NOMO-1 treated with dmso at 0.1 percent for 144 hours (cell line): Measurements from ENCODE around the gene TRIM31.

Experiments used
- DNase-seq: peaks from one replicate; lab custom pipeline; 2025; ENCODE audit not compliant: unreplicated experiment; lab: John Stamatoyannopoulos, UW

Gene TRIM31

GRCh38 chr6:30087876-30088275 lies 25.0 kb downstream of the TRIM31 start:
- no peak for DNase-seq

GRCh38 chr6:30077218-30077617 lies 35.7 kb downstream of the TRIM31 start:
- DNase-seq = no peak

GRCh38 chr6:30075790-30076732 lies 36.8 kb downstream of the TRIM31 start:
- DNase-seq = no peak

- no peak for DNase-seq
Measured at GRCh38 chr6:30075094-30075789, 37.6 kb downstream of the TRIM31 start, which contains the start of gene RNF39. Gene RNF39 (minus strand): TSS chr6:30075769. CDS start chr6:30075585, 184 bp downstream.

GRCh38 chr6:30074331-30075093 lies 38.4 kb downstream of the TRIM31 start:
- DNase-seq = no peak

GRCh38 chr6:30073489-30074235 lies 39.2 kb downstream of the TRIM31 start:
- no peak for DNase-seq

- DNase-seq = no peak
Measured at GRCh38 chr6:30071858-30072257, 41.0 kb downstream of the TRIM31 start.

GRCh38 chr6:30071081-30071818 lies 41.6 kb downstream of the TRIM31 start:
- DNase-seq = no peak

- no peak for DNase-seq
Measured at GRCh38 chr6:30067460-30068139, 45.3 kb downstream of the TRIM31 start.

GRCh38 chr6:30066577-30067459 lies 46.1 kb downstream of the TRIM31 start, which contains the start of gene PPP1R11:
Gene PPP1R11 (plus strand): TSS chr6:30067198. CDS start chr6:30067411, 213 bp downstream.
- DNase-seq = peak; percentile 100

- DNase-seq = no peak
Measured at GRCh38 chr6:30066082-30066481, 46.8 kb downstream of the TRIM31 start.

- DNase-seq = no peak
Measured at GRCh38 chr6:30063315-30063714, 49.6 kb downstream of the TRIM31 start.

- DNase-seq = no peak
Measured at GRCh38 chr6:30062471-30063178, 50.3 kb downstream of the TRIM31 start.

- no peak for DNase-seq
Measured at GRCh38 chr6:30061858-30062458, 50.9 kb downstream of the TRIM31 start.

GRCh38 chr6:30061092-30061857 lies 51.6 kb downstream of the TRIM31 start, which contains the start of gene POLR1H:
Gene POLR1H (plus strand): TSS chr6:30061265. CDS start chr6:30061525, 260 bp downstream.
- peak; percentile 91 for DNase-seq

GRCh38 chr6:30060606-30061091 lies 52.2 kb downstream of the TRIM31 start:
- peak; percentile 66 for DNase-seq
